NCI-H1092 treated with DMSO at 0.1 percent for 48 hours (cell line): Measurements from ENCODE around the gene VMAC.

Source experiments
- DNase-seq: peaks from one replicate; lab custom pipeline; 2025; lab: John Stamatoyannopoulos, UW

The VMAC gene

DNA sequence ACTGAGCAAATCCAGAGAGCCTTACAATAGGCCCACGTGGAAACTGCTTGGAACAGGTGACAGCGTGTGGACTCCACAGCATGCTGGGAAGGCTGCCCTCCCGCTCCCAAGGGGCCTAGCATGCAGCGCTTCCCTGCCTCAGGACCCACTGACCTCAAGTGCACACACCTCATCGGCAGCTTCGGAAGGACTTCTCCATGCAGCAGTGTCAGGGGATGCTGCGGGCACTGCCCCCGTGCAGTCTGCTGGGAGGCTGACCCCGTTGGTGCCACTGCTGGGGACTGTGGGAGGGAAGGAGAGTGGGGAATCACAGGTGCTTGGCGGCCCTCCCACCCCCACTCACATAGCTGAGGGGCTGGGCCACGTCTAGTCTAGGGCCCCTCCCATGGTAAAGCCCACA, 26.6 kb downstream of the VMAC start:
- DNase-seq = no peak

DNA sequence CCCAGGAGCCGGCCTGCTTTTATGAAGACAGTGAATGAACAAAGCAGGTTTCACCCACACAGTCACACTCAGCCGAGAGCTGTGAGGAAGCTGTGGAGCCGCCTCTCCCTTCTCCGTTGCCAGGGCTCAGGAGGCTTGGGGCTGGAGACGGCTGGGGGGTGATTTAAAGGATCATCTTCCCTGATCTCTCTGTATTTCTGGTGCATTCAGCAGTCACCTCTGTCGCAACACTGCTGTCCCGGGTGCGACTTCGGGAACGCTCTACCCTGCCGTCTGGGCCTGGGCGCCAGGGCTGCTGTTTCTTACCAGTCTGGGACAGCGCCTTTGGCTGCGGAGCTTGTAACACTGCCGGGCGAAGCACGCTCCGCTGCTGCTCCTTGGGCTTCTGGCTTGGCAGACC, 27.5 kb downstream of the VMAC start:
- DNase-seq = no peak

DNA sequence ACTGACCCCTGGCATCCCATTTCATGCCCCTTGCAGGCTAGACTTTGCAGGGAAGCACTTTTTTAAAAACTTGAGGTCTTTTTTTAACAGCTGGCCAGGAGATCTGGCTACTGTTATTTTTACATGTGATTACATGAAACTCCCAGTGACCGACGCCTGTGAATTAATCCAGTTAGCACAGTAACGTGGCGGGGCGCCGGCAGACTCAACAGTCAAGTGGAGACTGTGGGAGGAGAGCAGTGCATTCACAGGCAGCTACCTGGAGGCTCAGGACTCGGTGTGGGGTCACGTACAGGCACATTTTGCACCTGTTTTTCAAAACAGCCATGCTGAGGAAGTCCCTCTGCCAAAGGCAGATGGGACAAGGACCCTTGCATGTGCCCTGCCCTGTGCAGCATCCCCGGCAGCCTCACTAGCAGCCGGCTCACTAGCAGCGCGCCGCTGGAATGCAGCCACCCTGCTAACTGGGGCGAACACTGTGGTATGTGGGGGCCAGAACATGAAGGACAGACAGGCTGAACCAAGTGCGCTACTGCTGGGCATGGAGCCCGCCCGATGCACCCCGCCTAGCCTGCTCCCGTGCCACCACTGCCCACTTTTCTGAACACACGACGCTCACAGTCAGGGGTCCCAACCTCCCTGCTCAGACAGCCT, 28.1 kb downstream of the VMAC start:
- no peak for DNase-seq

DNA sequence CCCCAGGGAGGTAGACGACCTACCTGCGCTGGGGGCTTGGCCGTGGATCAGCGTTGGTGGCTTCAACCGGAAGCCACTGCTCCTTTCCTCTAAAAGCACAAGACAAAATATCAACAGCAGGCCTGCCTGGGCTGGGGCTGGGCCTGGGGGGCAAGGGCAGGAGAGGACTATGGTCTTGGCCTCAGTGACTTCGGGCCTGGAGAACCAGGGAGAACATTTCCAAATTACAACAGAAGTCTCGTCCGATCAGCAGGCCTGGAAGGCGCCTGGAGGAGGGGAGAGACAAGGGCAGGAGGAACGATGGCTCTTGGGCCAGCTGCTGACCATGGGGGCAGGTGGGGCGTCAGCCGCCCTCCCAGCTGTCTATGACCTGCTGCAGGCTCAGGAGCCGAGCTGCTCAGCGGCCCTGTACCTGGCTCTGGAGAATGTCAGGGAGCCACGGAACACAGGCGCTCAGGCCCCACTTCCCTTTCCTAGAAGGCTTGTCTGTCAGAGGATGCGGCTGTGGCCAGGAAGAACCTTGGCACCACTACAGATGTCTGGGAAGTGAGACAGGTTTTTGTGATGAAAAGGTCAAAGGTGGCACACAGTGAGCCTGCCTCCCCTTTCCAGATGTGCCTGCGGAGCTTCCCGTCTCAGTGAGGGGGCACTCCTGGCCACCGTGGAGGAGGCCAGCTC, 28.9 kb downstream of the VMAC start:
- no peak for DNase-seq

DNA sequence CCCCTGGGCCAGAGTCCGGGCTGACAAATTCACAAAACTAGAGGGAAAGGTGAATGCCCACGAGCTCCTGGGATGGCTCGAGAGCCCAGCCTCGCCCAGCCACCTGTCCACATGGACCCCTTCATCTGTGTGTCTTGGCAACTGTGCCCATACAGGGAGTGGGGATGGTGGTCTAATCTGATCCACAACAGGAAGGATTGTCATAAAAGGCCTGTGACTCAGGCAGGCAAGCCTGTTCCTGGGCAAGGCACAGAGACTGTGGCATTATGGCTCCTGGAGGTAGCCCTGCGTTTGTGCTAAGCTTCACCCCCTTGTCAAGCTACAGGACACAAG, 29.4 kb downstream of the VMAC start:
- no peak for DNase-seq

DNA sequence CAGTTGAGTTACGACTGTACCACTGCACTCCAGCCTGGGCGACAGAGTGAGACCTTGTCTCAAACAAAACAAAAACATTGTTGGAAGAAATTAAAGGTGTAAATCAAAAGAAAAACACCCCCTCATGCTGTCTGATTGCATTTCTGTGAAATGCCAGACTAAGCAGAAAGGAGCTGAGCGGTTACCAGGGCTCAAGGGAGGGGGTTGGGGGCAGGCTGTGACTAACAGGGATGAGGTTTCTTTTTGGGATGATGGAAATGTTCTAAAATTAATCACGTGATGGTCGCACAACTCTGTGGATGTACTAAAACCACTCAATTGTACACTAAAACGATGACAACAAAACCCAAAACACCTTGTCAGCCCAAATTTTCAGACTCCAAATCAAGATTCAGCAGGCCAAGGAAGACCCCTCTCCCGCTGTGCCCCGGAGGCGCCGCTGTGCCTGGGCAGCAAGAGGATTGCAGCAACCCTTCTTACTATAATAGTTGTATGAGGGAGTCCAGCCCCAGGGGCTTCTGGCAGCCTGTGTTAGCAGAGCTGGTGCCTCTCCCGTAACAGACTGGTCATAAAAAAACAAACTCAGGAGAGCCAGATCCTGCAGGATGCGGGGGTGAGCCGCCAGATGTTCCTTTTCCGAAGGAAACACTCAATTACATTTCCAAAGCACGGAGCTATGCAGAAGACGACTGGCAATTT, 30.3 kb downstream of the VMAC start:
- DNase-seq = no peak

DNA sequence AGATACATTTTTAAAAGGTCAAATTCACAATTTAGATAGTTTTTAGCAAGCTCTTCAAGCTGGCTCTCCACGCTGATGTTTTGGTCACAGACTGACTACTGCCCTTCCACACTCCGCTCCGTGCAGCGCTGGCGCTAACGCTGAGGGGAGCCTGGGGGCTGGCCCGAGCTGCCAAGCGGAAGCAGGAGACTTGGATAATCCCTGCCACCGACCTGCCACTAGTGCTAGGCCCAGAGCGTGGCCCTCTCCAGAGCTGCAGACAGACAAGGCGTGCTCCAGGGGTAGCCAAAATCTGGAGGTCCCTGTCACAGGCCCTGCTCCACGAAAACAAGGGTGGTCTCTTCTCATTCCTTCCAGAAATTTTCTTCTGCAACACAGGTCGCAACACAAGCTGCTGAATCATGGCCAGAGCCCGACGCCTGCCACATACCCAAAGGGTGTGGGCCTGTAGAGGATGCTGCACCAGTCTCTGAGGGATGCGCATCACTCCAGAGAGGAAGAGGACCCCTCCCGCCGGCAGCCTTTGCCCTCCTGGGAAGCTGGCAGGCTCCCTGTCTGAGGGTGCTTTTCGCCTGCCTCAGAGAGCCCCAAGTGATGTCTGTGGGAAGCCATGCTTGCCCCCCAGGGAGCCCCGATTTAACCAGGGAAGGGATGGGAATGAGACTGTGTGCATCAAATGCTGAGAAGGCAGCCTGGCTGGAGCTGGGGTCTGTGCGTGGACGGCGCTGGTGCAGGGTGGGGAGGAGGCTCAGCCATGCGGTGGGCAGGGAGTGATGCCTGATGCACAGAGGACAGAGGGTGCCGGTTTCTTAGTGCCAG, 31.0 kb downstream of the VMAC start:
- no peak for DNase-seq

DNA sequence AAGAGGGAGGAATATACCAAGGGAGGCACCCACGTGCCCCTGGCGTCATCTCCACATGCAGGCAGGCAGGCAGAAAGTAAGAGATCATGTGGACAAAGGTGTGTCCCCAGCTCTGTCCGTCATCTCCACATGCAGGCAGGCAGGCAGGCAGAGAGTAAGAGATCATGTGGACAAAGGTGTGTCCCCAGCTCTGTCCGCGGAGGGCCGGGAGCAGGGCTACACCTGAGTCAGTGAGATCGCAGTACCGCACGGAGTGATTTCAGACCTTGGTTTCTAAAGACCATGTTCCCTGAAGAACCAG, 31.6 kb downstream of the VMAC start:
- no peak for DNase-seq

DNA sequence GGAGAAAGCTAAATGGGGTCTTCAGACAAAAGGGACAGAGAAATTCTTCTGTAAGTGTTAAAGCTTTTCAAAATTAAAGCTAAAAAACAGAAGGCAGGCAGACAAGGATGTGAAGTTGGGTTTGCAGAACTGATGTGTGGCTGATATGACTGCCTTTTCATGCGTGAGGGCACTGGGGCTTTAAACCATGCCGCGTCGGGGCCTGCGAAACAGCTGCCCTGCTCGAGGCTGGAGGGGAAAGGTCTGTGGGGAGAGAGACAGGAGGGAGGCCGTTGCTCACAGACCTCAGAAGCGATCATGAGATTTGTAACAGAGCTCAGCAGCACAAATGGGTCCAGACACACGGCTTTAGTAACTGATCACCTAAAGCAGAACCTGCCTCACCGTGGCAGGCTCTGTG, 32.9 kb downstream of the VMAC start:
- no peak for DNase-seq

DNA sequence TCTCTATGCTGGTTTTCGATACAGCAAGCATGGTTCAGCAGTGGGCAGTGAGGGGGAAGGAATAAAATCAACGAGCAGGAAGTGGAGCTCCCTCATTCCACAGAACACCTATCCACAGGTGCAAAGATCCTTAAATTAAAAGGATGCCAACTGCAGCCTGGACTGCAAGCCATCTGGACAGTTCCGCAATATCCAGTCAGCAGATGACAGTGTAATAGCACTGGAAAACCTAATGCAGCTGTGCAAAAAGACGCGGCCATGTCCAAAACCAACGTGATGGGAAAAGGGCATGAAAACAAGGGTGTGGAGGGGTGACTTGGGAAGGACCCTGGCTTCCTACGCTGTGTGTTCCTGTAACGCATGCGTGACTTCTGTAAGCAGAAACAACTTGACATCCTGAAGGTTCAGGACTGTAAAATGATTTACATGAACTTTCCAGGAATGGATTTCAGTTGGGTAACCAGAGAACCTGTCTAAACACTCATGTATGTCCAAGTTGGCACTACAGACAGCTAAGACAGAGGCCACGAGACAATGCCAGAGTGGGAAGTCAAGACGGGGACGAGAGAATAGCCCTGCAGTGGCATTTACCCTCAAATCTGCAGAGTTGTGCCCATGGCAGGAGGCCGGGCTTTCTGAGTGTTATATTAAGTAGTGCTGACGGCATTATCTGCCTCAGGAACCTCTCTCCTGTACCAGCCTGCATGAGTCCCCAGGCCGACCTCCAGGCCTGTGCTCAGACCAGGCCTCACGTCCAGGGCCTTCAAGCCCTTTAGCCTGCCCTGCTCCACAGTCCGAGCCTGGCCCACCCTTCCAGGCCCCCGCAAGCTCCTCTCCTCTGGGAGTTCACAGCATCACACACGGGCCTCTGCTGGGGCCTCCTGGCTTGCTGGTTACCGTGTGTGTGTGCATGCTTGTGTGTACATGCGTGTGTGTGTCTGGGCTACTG, 35.9 kb downstream of the VMAC start:
- DNase-seq = no peak

DNA sequence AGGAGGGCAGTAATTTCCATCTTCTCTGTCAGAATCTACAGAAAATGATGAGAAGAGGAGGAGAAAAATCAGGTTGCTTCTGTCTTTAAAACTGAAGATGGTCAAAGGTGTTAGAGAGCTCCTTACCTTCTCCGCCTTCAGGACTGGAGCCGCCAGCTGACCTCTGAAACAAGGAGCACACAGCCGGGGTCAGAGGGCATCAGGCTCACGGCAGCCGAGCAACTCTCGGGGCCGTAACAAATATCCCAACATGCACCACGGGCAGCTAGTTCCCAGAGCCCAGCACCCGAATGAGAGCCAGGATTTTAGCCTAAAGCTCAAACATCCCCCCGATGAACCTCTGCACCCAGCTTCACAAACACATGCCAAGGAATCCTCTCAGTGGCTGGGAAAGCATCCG, 37.0 kb downstream of the VMAC start:
- DNase-seq = no peak

DNA sequence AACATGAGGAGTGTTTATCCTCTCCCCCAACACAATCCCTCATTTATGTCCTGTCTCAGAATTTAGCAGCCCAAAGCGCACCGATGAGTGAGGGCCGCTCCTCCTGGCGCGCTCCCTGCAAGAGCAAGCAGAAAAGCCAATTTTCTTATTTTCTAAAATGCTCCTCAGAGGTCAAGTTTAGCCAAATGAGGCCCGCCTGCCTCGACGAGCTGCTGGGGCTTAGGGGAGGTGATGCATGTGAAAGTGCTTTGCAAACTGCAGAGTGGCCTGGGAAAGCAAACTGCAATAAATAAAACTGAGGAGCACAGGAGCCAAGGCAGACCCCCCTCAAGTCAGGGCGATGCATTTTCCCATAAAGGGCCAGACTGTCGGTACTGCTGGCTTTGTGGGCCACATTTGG, 38.4 kb downstream of the VMAC start:
- no peak for DNase-seq

DNA sequence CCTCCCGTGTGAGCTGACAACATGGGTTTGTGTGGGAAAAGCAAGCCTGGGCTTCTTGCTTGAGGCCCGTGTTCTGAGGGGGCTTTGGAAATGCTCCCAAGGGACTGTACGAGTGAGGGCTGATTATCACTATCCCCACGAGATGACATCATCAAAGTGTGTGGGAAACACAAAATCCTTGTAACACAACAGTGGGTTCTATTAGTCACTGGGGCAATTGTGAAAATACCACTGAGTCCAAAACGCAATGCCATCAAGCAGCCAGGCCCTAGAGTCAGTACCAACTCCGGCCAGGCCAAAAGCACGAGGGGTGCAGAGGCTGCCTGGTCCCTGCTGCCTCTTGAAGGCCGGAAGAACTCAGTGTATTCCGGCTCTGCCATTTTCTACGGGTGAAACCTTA, 39.0 kb downstream of the VMAC start:
- DNase-seq = no peak

DNA sequence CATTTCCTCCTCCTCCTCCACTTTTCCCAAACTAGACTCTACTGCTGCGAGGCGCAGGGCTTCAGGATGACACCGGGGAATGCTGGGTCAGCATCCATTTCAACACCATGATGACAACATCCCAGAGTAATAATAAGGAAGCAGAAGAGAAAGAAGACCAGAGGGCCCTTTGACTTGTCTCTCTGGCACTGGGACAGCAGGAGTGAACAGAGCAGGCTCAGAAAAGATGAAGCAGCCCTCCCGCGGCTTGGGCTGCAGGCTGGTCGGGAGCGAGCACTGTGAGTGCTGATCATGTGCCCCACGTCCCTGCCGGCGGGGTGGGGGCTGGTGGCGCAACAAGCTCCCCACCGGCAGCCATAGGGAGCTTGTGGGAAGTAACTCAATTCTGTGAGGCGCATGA, 42.8 kb downstream of the VMAC start:
- no peak for DNase-seq

DNA sequence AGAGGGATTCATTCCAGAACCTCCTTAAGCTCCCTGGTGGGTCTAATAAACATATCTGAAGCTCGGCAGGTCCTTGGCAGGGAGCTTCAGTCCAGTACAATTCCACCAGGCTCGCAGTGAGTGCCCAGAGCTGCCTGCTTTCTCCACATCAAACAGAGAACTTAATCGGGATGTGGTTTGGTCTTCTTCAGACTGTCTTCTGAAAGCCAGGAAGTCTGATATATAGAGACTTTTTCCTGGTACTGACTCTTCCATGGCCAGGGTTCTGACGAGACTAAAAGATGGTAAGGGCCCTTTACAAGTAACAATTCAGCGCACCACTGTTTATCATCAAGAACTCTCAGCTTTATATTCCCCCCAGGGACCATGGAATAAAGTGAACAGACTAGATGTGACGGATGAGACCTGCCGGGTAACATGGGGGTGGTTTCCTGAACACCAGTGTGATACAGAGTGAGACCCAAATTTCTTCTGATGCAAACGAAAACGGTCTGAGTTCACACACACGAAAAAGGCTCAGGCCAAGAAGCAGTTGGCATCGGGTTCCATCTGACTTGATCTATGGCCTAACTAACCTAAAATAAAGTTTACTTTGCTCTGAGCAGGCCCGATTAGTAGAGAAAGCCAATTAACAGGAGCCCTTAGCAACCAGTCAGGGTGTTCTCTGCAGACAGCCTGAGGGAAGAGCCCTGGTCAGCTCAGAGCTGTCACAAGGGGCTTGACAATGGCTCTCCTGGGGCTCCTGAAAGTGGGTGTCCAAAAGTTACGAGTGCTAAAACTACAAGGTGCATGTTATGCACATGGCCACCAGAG, 44.3 kb downstream of the VMAC start:
- peak; percentile 29 for DNase-seq

DNA sequence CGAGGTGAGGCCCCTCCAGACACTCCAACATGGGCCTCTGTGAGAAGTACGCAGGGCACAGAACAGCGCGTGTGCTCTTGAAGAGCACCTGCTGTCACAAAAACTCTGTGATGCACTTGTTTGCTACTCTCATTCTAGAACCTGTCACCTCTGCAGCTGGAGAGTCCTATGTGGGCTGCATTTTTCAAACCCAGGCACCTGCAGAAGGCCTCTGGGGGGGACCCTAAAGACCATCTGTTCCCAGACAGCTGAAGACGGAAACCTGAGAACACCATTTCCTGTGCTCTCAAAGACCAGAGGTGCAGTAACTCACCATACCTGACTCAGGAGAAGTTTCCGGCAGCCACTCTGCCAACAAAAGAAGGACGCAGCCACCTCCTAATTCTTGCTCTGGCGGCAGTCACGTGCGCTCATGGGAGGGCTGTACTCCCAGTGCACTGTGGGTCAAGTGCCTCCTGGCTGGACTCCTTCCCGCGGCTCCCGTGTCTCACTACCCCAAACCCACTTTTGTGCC, 45.2 kb downstream of the VMAC start:
- DNase-seq = peak; percentile 81

DNA sequence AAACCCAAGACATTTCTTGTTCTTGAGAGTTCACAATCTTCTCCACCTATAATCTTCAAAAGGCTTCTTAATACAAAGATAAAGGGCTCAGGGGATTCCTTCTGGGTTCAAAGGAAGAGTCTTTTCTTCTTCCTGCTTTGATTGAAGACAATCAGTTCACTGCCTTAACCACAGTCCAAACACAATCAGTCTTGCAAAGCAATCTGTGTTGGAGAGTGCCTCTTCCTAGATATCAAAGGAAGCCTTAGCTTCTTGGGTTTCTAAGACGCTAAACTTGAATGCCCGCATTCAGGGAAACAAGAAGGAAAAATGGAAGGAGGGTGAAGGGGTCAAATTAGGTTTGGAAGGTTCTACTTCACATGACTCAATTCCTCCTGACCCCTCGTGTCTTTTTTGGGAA, 46.1 kb downstream of the VMAC start:
- DNase-seq = no peak

DNA sequence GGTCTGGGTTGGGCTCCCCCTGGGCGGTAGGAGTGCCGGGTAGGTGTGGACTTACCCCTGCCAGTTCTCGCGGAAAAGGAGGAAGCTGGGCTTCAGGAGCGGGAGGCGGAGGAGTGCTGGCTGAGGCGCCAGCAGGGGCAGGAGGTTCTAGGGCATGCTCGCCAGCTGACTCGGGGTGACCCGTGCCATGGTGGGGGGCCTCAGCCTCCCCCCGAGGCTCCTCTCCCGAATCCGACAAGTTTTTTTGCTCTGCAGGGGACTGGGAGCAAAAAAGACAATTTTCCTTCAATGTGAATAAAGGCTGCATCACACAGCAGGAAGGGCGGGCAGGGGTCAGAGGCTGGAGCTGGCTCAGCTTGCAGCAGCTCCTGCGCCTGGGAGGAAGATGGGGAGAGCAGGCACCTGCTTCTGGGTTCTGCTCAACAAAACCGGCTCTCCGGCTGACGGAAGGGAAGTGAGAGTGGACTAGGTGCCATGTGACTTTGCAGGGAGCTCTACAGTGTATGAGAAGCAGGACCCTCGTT, 46.7 kb downstream of the VMAC start:
- DNase-seq = peak; percentile 46

DNA sequence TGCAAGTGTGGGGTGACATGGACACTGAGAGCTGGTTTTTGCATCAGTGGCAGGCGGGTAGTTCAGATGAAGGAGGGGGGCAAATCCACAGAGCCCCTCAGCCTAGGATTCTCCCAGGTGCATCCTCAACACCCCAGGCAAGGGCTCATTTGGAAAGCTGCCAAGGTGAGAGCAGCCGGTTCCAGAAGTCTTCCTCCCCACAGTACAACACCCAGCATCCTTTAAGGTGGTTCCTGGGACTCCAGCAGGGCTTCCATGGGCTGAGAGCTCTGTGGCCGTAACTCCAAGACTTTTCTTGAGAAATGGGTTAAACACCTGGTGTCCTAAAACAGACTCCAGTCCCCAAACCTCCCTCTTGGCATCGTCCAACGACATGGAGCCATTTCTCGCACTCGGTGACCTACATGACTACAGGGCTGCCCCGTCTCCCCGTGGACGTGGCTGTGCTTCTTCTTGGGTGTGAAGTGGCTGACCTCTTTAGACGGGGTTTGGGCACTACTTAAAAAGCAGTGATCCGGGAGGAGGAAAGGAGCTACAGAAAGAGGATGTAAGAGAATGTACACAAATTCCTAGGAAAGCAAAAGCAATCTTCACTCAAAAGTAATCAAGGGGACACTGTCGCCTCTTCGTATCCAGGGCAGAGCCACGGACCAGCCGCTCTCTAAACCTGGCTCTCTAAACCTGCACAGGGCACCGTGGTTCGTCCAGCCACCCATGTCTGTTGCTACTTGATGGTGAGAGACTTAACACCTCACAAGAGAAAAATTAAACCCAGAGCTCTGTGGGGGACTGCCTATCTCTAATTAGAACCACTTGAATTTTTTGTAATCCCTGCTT, 47.7 kb downstream of the VMAC start:
- DNase-seq = peak; percentile 39
